NCI-H2081 treated with DMSO at 0.1 percent for 48 hours (cell line): ENCODE results near the gene TULP4.

ENCODE experiments used
- DNase-seq: peaks from one replicate; lab custom pipeline; 2025; lab: John Stamatoyannopoulos, UW

The TULP4 gene

DNA sequence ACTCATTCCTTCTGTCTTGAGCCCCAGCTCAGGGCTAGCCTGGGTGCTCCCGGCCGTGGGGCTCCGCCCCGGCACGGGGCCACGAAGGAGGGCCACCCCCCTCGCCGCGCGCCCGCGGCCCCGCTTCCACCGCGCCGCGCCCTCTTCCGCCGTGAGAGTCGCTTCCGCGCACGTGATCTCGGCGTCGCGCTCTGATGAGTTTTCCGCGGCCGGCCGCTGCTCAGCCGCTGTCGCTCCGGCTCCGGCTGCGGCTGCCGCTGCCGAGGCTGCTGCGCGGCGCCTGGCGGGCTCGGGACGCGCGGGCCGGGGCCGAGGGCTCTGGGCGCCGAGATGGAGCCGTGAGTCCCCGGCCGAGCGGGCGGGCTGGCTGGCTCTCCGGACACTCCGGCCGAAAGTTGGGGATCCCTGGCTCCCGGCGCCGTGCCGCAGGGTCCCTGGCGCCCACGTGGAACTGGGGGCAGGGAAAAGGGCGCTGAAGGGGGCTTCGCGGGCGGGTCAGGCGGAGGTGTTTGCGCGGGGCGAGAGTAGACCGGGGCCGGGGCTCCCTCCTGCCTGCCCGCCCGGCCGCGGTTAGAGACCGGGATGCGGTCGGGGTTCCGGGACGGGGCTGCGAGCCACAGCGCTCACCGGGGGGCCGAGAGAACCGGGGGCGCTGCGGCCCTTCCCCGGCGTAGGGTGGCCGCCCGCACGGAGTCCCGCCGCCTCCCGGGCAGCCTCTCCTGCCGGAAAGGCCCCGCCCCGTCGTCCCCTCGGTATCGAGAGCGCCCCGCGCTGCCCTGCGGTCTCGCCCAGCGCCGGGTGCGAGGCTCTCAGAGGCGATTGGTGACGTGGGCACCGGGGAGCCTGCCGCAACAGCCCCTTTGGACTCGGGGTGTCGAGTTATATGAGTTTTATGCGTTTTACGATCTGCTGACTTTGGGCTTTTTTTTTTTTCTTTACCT is 247.9 kb downstream of the TULP4 start, which contains the start of gene TMEM181:
Gene TMEM181 (plus strand): TSS at position 197 of the 941 bp plus-strand sequence. CDS start 134 bp downstream, at position 331.
- DNase-seq, result no peak

DNA sequence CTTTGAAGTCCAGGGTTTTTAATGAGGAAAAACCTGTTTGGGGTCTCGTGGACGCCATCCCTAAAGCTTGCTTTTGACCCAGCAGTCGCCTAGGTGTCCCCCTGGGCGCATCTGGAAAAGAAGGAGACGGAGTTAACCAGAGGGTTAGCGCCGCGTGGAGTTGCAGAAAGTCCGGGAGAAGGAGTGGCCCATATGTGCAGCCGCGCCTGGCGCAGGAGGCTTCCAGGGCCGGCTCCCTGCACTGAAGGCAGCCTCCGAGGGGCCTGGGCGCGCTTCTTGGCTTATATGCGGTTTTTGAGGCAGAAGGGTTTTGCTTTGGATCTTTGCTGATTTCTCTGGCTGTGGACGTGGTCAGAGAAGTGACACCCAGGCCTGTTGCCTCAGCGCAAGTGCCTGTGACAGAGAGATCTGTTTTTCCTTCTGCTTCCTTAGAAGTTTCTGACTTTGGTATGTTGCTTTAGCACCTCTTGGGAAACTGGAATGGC is 248.6 kb downstream of the TULP4 start:
- DNase-seq, result no peak
